PC-9 (cell line): ENCODE results near the gene PFDN6. TPM values are rescaled to one million over a fixed set of nuclear protein-coding genes. Genes with fewer than 3 reads are reported as not detected.
"Not testable (repeated sequence)": the region's sequence is repeated elsewhere in the genome, so short reads cannot be mapped to it uniquely, and the experiment has no call there.

Source experiments
- BruUV-seq: library from RNA; stranded (reverse); fragments of 400-500 nt; replicated peaks from 2 replicates; lab custom pipeline; 2021; lab: Mats Ljungman, UMichigan
- CTCF ChIA-PET: fragments of 300-600 bp; sonication (Branson Sonifier 250); formaldehyde crosslinking; loops from one replicate; lab custom pipeline; 2022; ENCODE audit warnings: antibody characterized with exemption; lab: Charles Lee
- POLR2A ChIA-PET: fragments of 300-600 bp; sonication (Branson Sonifier 250); formaldehyde crosslinking; loops from one replicate; lab custom pipeline; 2022; ENCODE audit warnings: antibody characterized with exemption; ENCODE audit not compliant: unreplicated experiment; lab: Charles Lee
- DNase-seq, 2 experiments: peaks; one replicate each; pipeline versions ENCODE4 v3.0.0 to v3.0.0-alpha.2; 2015 to 2022; ENCODE audit warnings: mixed read lengths in 1 of 2
- H2AFZ ChIP-seq: fragments of 200-600 bp; sonication (generic); 2 replicates; pipeline ENCODE4 v1.8.1; 2017; ENCODE audit warnings: antibody characterized with exemption
- H3F3A ChIP-seq: fragments of 200-600 bp; sonication (generic); 2 replicates; pipeline ENCODE4 v1.8.1; 2017; ENCODE audit warnings: antibody characterized with exemption, mild to moderate bottlenecking, low read depth; ENCODE audit not compliant: insufficient read depth
- H3K27ac ChIP-seq: fragments of 200-600 bp; sonication (generic); 2 replicates; pipeline ENCODE4 v1.6.1; 2016; ENCODE audit warnings: mixed run types
- H3K27me3 ChIP-seq: fragments of 200-600 bp; sonication (generic); 2 replicates; pipeline ENCODE4 v1.6.1; 2016; ENCODE audit warnings: low read depth, mixed run types; ENCODE audit not compliant: insufficient read depth
- H3K36me3 ChIP-seq: fragments of 200-600 bp; sonication (generic); 2 replicates; pipeline ENCODE4 v1.6.1; 2016; ENCODE audit warnings: low read depth, mixed run types
- H3K4me1 ChIP-seq: fragments of 200-600 bp; sonication (generic); replicated peaks from 2 replicates; pipeline ENCODE4 v1.6.1; 2016; ENCODE audit warnings: mixed run types; ENCODE audit not compliant: insufficient read depth
- H3K4me2 ChIP-seq: fragments of 200-600 bp; sonication (generic); 2 replicates; pipeline ENCODE4 v1.6.1; 2017; ENCODE audit warnings: mixed run types
- H3K4me3 ChIP-seq: fragments of 200-600 bp; sonication (generic); 2 replicates; pipeline ENCODE4 v1.6.1; 2016; ENCODE audit warnings: mixed run types
- H3K79me2 ChIP-seq: fragments of 200-600 bp; sonication (generic); 2 replicates; pipeline ENCODE4 v1.6.1; 2017; ENCODE audit warnings: low read depth, mixed run types
- H3K9me2 ChIP-seq: fragments of 200-600 bp; sonication (generic); 2 replicates; pipeline ENCODE4 v1.8.1; 2017; ENCODE audit warnings: mild to moderate bottlenecking; ENCODE audit not compliant: insufficient read depth
- H3K9me3 ChIP-seq: fragments of 200-600 bp; sonication (generic); 2 replicates; pipeline ENCODE4 v1.8.1; 2016; ENCODE audit warnings: low read depth; ENCODE audit not compliant: insufficient read depth
- H4K20me1 ChIP-seq: fragments of 200-600 bp; sonication (generic); 2 replicates; pipeline ENCODE4 v1.8.1; 2017; ENCODE audit not compliant: insufficient read depth
- CTCF ChIP-seq: fragments of 200-600 bp; sonication (generic); conservative IDR thresholded peaks from 2 replicates; pipeline ENCODE4 v1.6.1; 2017; ENCODE audit warnings: mixed run types, antibody characterized with exemption, mild to moderate bottlenecking, moderate library complexity
- EZH2 ChIP-seq: fragments of 200-600 bp; sonication (generic); IDR thresholded peaks from 2 replicates; pipeline ENCODE4 v1.8.0; 2017; ENCODE audit warnings: antibody characterized with exemption, low read depth
- intact Hi-C: fragments of 100-400 bp; cut with micrococcal nuclease; formaldehyde crosslinking; loops from one replicate; pipeline ENCODE4 v1.10.0; 2022; ENCODE audit not compliant: unreplicated experiment
- total RNA-seq: library from RNA; stranded (reverse); gene quantifications from 2 replicates; pipeline ENCODE4 v1.2.3, GENCODE V29; 2021

PFDN6 gene
- total RNA-seq, 1 experiment from 2014 or later, result 57.2 TPM

- Histone ChIP-seq H3K36me3 (peaks cover 20% of the 10 kb centered on the region; the same call in 1 of the 2 replicates), H3K4me1 (peaks cover 28% of the 10 kb centered on the region), H2AFZ (no peak overlapping the region), H3K4me2 (no peak overlapping the region), H3K4me3 (no peak overlapping the region), H3K79me2 (no peaks in the 10 kb centered on the region), H3K27me3 (no peaks in the 10 kb centered on the region), H3K9me3 (0 out of 2 replicates have a peak, but pooled peaks cover 5% of the 10 kb centered on the region), H3K27ac (no peak overlapping the region), H3K9me2 (no peaks in the 10 kb centered on the region), H4K20me1 (no peaks in the 10 kb centered on the region), H3F3A (peaks cover 34% of the 10 kb centered on the region)
- intact Hi-C loops, result no loop called here
- no peak for DNase-seq
- ChIA-PET POLR2A (no interaction called here), CTCF (no interaction called here)
- no TSS peak for BruUV-seq
- no peak for TF ChIP-seq EZH2
- TF ChIP-seq CTCF, result no peak
These were observed 36.6 kb upstream of the PFDN6 start for GRCh38 chr6:33252759-33253158.

GRCh38 chr6:33254591-33254990 lies 34.8 kb upstream of the PFDN6 start:
- H2AFZ ChIP-seq, result no peak overlapping the region
- ChIA-PET CTCF (no interaction called here), POLR2A (no interaction called here)
- no TSS peak for BruUV-seq
- H3K36me3 ChIP-seq, result peaks cover 23% of the 10 kb centered on the region; the same call in 1 of the 2 replicates
- no peak for TF ChIP-seq CTCF
- TF ChIP-seq EZH2, result no peak
- intact Hi-C loops, result no loop called here
- peaks cover 40% of the 10 kb centered on the region for H3F3A ChIP-seq
- no peaks in the 10 kb centered on the region for H4K20me1 ChIP-seq
- no peak overlapping the region for H3K4me2 ChIP-seq
- peaks cover 33% of the 10 kb centered on the region for H3K4me1 ChIP-seq
- no peaks in the 10 kb centered on the region for H3K79me2 ChIP-seq
- H3K9me3 ChIP-seq, result 0 out of 2 replicates have a peak, but pooled peaks cover 5% of the 10 kb centered on the region
- no peak for DNase-seq
- no peak overlapping the region for H3K27ac ChIP-seq
- H3K9me2 ChIP-seq, result no peaks in the 10 kb centered on the region
- no peak overlapping the region for H3K4me3 ChIP-seq
- no peaks in the 10 kb centered on the region for H3K27me3 ChIP-seq

GRCh38 chr6:33259032-33259431 lies 30.4 kb upstream of the PFDN6 start:
- no peaks in the 10 kb centered on the region for H3K27me3 ChIP-seq
- H3K4me1 ChIP-seq, result peaks cover 32% of the 10 kb centered on the region
- H3K4me3 ChIP-seq, result no peak overlapping the region
- H3K9me2 ChIP-seq, result no peaks in the 10 kb centered on the region
- peaks cover 11% of the 10 kb centered on the region; the same call in 1 of the 2 replicates for H3K36me3 ChIP-seq
- no TSS peak for BruUV-seq
- H4K20me1 ChIP-seq, result no peaks in the 10 kb centered on the region
- ChIA-PET POLR2A (no interaction called here), CTCF (no interaction called here)
- no peak for TF ChIP-seq EZH2
- no peak for TF ChIP-seq CTCF
- no peak overlapping the region for H2AFZ ChIP-seq
- no peaks in the 10 kb centered on the region; the same call in 1 of the 2 replicates for H3K79me2 ChIP-seq
- H3K9me3 ChIP-seq, result 0 out of 2 replicates have a peak, but pooled peaks cover 5% of the 10 kb centered on the region
- 0 out of 2 replicates have a peak overlapping the region, but pooled peaks have one; percentile 1 for H3K4me2 ChIP-seq
- peaks cover 37% of the 10 kb centered on the region for H3F3A ChIP-seq
- intact Hi-C loops, result no loop called here
- peak in 1 of 2 experiments; percentile 96 for DNase-seq
- peak overlapping the region; percentile 37; the same call in 1 of the 2 replicates for H3K27ac ChIP-seq

- Histone ChIP-seq H3F3A (peaks cover 37% of the 10 kb centered on the region), H3K4me1 (peaks cover 32% of the 10 kb centered on the region)
- H4K20me1 ChIP-seq, intact Hi-C loops, H3K27ac ChIP-seq, H3K27me3 ChIP-seq, H3K4me2 ChIP-seq, H3K36me3 ChIP-seq, BruUV-seq, H3K4me3 ChIP-seq, H3K79me2 ChIP-seq, H3K9me2 ChIP-seq, H2AFZ ChIP-seq, DNase-seq, H3K9me3 ChIP-seq: not testable (repeated sequence)
- CTCF ChIA-PET, result interaction anchor here (0.6 kb wide), 1 partner anchor 39 kb away, joined by 5 read pairs; no protein-coding TSS in a partner anchor
- POLR2A ChIA-PET, result interaction anchor here (0.6 kb wide), 1 partner anchor 102 kb away, joined by 4 read pairs; no protein-coding TSS in a partner anchor
These were observed 26.9 kb upstream of the PFDN6 start for GRCh38 chr6:33262490-33262889.
